HS-27A (cell line): ENCODE data around the gene GALNT9.

Experiments
- DNase-seq: peaks from one replicate; pipeline ENCODE4 v3.0.0-alpha.2; 2012; ENCODE audit warnings: low read depth, missing footprints

GALNT9 gene

DNA sequence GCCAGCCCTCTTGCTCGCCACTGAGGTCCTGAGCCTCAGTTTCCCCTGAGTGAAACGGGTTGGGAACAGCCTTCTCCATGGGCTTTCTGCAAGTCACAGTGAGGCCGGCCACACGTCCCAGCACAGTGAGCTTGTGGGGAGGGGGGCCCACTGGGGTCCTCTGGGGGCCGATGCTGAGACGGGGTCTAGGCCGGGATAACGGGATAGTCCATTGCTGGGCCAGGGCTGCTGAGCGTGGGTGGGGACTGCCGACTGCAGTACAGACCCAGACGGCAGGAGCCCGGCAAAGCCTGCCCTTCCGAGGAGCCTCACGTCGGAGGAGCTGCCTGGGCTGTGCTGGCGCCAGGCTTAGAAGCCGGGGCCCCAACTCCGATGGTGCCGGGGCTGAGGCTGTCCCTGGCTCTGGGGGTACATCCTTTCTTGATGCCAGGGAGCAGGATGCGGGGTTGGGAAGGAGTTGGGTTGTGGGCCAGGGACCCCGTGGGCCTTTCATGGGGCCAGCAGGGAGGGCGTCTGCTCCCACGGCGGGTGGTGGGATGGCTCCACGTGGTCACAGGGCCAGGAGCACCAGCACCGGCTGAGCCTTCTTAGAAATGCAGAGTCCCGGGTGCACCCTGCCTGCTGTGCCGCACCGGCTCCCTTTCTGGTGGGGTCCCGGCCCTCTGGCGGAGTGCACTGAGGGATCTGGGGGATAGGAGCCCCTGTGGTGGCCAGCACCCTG, 160.9 kb downstream of the GALNT9 start:
- no peak for DNase-seq

DNA sequence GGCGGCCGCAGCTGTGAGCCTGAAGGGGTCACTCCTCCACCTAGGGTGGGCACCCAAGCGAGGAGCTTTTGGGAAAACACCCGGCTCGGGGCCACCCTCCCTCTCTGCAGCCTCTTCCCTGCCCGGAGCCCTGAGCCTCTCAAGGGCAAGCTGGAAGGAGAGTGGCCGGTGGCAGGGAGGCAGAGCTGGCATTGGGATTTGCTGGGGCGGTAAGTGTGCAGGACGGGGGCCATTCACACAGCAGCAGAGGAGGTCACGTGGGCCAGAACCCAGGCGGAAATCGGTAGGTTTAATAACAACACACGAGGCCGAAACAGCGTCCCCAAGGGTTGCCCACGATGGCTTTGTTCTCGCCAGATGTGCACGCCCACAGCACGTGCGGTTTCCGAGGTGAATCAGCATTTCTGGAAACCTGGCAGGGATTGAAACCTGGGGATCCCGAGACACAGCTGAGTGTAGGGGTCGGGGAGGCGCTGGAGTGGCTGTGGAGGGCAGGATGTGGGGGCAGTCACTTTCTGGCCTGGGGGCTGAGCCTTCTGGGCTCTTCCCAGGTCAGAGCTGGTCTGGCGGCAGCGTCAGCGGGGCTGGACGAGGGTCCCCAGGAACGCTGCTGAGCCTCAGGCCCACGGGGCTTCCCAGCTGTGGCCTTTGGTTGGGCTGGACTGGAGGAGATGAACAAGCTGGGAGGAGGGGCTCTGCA, 161.6 kb downstream of the GALNT9 start:
- DNase-seq: no peak

DNA sequence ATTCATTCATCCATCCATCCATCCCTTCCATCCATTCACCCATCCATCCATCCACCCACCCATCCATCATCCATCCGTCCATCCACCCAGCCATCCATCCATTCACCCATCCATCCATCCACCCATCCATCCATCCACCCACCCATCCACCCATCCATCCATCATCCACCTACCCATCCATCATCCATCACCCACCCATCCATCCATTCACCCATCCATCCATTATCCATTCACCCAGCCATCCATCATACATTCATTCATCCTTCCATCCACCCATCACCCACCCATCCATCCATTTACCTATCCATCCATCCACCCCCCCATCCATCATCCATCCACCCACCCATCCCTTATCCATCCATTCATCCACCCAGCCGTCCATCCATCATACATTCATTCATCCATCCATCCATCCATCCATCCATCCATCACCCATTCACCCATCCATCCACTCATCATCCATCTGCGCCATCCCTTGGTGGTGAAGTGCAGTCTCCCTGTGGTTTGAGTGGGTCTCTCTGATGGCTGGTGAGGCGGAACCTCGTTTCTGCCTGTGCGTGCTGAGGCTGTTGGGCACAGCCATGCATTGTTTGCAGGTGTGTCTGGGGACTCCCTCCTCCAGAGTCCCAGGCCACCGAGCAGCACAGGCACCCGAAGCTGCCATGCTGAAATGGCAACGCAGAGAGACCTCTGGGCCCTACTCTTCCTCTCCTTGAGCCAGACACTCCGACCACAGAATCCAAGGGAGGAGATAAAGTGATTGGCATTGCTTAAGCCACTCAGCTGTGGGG, 162.4 kb downstream of the GALNT9 start:
- DNase-seq: no peak

DNA sequence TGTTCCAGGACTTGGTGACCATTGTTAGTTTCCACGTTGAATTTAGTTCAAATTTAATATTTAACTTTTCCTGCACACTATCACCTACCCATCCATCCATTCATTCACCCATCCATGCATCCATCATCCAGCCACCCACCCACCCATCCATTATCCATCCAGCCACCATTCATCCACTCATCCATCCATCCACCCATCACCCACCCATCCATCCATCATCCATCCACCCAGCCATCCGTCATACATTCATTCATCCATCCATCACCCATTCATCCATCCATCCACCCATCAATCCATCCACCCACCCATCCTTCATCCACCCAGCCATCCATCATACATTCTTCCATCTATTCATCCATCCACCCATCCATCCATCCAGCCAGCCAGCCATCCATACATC, 163.3 kb downstream of the GALNT9 start:
- DNase-seq: no peak

DNA sequence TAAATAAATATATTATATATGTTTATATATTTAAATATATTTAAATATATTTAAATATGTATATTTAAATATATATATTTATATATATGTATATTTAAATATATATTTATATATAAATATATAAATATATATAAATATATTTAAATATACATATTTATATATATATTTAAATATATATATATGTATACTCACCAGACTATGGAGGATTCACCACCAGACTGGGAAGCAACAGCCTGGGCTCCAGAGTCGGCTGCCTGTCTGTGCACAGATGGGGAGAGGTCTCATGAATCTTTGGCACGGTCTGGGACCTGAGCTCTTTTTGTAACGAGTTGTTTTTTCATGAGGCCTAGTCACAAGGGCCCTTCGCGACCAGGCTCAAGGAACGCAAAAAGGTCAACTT, 163.8 kb downstream of the GALNT9 start:
- DNase-seq: no peak

DNA sequence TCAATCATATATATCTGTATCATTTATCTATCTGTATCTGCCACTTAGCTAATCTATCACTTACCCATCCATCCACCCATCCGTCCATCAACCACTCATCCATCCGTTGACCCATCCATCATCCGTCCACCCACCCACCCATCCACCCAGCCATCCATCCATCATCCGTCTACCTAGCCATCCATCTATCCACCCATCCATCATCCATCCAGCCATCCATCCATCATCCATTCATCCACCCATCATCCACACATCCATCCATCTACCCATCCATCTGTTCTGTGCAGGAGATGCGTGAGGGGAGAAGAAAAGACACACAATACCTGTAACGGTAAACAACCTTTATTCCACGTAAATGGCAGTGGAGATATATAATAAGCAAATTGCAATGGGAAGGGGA, 165.0 kb downstream of the GALNT9 start:
- no peak for DNase-seq

DNA sequence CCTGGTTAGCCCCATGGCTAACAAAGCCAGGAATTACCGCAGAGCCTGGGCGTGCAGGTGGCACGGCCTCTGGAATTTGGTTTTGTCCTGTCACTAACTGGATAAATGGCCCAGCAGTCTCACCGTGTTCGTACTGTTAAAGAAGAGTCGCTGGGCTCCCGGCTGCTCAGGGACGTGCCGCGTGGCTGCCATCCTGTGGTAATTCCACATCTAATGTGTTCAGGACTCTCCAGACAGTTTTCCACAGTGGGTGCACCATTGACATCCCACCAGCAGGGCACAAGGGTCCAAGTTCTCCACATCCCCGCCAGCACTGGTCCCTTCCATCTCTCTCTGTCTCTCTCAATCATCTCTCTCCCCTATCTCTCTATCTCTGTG, 165.5 kb downstream of the GALNT9 start:
- no peak for DNase-seq

DNA sequence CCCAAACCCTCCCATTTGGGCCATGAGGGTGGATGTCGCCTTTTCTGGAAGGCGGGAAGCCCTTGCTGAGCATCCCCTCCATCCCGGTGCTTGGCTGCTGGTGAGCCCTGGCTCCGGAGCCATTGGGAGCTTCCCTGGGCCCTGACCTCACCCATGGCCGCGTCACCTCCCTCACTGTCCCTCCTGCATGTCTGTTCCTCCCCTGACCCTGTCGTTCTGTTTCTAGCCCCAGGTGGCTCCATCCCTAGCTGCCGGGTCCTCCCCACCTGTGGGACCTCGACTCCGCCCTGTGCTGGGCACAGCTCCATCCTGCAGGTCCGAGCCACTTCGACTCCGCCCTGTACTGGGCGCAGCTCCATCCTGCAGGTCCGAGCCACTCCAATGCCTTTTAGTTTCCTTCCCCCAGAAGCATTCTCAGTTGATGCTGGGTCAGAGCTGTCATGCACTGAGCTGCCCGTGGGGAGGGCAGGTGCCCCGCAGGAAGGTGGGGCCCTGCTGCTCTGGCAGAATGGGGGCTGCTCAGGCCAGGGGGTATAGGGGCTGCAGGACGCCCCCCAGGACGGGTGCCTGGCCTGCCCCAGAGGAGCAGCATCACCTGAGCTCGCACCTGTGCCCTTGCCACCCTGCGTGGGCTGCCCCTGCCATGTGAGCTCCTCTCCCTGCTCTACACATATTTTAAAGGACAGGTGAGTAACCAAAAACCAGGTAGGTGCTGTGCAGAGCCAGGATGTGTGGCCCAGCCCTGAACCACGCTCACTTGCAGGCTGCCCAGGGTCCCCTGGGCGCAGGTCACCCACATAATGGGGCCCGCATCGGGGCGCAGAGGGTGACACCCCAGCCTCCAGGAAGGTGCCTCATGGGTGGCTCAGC, 166.1 kb downstream of the GALNT9 start:
- no peak for DNase-seq

DNA sequence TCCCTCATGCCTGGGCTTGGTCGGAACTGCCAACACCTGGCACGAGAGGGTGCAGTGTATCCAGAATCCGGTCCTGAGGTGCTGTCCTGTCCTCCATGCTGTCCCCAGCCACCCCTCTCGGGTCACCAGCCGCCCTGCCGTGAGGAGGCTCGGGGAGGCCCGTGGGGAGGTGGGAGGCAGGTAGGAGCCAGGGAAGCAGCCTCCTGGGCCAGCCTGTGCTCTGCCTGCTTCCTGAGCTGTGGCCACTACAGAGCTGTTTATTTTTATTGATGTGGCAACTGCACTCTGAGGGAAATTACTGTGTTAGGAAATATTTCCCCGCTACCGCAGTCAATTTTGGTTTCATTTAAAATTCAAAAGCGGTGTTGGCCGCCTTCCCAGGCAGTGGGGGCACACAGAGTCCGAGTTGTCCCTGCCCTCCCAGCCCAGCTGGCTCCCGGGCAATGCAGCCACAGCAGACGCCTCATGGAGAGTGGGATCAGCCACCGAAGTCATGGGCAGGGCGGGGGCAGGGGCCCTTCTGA, 166.8 kb downstream of the GALNT9 start:
- DNase-seq: no peak

DNA sequence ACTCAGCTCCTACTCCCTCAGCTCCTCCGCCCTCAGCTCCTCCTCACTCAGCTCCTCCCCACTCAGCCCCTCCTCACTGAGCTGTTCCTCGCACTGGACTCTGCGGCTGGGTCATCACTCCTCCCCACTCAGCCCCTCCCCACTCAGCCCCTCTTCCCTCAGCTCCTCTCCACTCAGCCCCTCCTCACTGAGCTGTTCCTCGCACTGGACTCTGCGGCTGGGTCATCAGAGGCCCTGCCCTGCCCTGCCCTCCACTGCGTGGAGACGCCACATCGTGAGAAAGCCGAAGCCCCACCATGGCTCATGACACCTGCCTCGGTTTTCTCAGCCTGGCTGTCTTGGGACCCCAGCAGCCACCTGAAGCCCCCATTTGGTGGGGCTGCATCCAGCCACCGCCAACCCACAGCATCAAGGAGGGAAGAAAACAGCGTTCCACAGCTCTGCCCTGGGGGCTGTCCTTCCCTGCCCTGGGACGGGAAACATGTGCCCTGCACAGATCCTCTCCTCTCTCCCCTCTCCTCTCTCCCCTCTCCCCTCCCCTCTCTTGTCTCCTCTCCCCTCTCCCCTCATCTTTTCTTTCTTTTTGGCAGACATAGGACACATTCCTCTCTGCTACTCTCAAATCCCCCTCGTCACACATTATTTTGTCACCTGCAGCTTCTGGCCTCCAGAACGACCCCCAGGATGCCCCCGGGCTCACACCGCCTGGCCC, 167.4 kb downstream of the GALNT9 start:
- DNase-seq: no peak

DNA sequence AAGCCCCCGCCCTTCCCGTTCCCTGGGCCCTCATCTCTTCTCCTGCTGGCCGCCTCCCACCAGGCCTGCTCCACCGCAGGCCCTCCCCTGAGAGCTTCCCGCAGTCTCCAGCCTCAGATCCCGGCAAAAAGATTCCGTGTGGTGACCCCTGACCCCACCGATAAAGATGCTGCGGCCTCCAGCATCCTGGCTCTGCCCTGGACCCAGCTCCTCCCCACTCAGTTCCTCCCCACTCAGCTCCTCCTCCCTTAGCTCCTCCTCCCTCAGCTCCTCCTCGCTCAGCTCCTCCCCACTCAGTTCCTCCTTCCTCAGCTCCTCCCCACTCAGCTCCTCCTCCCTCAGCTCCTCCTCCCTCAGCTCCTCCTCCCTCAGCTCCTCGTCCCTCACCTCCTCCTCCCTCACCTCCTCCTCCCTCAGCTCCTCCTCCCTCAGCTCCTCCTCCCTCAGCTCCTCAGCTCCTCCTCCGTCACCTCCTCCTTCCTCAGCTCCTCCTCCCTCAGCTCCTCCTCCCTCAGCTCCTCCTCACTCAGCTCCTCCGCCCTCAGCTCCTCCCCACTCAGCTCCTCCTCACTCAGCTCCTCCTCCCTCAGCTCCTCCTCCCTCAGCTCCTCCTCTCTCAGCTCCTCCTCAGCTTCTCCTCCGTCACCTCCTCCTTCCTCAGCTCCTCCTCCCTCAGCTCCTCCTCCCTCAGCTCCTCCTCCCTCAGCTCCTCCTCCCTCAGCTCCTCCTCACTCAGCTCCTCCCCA, 168.2 kb downstream of the GALNT9 start:
- no peak for DNase-seq

DNA sequence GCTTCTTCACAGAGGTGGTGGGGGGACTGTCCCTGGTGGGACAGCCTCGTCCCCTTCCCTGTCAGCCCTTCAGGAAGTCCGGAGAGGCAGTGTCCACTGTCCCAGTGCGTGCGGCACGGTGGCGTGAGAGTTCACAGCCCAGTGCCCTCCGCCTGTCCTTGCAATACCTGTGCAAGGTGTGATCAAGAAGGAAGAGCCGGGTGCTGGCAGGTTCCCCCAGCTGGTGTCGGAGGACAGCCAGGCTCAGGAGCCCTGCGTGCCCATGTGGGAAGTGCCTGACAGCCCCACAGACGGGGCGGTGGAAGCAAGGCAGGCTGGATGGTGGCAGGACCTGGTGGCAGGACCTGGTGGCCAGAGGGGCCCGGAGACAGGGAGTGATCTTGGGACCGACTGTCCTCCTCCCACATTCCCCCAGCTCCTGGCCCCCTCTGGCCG, 168.8 kb downstream of the GALNT9 start:
- no peak for DNase-seq

DNA sequence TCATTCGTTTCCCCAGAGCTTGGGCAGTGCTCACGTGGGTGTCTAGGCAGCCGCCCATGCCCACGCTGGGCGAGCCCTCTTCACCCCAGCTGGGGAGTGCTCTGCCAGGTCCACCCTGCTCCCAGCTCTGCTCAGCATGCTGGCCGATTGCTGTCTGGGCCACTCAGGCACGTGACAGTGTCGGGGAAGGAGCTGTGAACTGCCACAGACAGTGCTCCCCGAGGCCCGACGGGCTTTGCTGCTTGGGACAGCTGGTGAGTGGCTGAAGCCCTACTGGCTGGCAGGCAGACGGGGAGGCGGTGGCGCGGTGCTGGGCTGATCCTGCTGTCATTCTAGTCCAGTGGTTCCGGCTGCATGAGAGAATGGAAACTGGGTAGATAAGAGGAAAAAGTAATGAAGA, 169.4 kb downstream of the GALNT9 start:
- DNase-seq: no peak

DNA sequence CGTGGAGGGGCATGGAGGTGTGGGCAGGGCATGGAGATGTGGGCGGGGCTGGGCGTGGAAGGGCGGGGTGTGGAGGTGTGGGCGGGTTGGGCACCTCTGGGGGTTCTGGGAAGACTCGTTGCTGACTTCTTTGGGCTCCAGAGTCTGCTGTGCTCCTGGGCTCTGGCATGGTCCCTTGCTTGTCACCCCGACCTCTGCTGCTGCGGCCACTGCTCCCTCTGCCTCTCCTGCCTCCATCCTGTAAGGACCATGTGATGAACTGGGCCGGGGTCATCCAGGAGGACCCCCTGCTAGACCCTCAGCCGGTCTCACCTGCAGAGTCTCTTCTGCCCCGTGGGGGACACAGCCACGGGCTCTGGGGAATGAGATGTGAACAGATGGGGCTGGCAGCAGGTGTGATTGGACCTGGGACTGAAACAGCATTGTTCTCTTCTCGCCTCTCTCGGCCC, 169.8 kb downstream of the GALNT9 start:
- no peak for DNase-seq

DNA sequence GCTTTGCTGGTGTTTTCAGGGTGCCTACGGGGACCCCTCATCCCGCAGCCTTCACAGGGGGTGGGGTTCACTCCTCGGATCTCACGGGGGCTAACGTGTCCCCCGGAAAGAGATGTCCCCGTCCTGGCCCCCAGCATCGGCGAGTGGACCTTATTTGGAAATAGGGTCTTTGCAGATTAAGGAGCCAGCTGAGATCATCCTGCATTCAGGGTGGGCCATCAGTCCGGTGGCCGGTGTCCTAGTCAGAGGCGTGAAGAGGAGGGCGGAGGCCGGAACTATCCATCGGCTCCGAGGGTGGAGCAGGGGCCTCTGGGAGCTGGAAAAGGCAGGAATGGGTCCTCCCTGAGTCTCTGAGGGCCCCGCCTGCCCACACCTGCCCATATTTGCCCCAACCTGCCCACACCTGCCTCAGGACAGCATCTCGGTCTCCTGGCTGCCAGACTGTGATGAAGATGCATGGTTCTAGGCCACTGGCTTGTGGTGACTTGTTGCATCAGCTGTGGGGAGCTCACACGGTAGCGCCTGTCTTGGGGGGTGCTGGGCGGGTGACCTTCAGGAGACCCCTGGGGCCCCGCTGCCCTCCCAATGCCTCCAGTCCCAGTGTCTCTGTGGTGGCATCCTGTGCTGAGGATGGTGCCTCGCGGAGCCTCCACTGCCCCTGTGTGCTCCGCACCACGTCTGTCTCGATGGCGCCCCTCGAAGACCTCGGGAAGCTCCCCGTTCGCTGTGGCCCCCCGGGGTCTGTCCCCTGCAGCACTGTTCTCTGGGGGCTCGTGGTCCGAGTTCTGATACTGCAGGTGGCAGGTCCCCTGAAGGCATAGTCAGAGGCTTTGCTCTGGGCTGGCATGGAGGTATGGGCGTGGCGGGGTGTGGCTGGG, 170.5 kb downstream of the GALNT9 start:
- no peak for DNase-seq

DNA sequence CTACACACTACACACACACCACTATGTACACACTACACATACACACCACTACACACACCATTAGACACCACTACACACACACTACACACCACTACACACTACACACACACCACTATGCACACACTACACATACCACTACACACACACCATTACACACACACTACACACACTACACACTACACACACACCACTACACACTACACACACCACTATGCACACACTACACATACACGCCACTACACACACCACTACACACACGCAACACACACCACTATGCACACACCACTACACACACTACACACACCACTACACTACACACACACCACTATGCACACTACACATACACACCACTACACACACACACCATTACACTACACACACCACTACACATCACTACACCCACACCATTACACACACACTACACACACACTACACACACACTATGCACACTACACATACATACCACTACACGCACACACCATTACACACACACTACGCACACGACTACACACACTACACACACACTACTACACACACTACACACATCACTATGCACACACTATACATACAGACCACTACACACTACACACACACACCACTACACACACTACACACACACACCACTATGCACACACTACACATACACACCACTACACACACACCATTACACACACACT, 171.5 kb downstream of the GALNT9 start:
- no peak for DNase-seq

DNA sequence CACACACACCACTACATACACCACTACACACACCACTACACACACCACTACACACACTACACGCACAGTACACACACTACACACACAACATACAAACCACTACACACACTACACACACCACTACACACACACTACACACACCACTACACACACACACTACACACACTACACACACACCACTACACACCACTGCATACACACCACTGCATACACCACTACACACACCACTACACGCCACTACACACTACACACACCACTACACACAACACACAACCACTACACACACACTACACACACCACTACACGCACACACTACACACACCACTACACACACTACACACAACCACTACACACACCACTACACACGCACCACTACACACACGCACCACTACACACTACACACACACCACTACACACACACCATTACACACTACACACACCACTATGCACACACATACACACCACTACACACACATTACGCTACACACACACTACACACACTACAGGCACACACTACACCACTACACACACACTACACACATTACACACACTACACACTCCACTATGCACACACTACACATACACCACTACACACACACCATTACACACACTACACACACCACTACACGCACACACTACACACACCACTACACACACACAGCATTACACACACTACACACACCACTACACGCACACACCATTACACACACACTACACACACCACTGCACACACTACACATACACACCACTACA, 172.6 kb downstream of the GALNT9 start:
- DNase-seq: no peak
